SU-DHL-6 (cell line): ENCODE measurements around the gene HECTD2.

Experiments
- EZH2phosphoT487 ChIP-seq: fragments of 200-600 bp; sonication (generic), shearing (Covaris generic); conservative IDR thresholded peaks from 2 replicates; pipeline ENCODE4 v1.6.1; 2018; ENCODE audit warnings: mild to moderate bottlenecking, antibody characterized with exemption, low read length, moderate library complexity, mixed read lengths
- TF ChIP-seq, protein P1 (sequence below): fragments of 200-600 bp; sonication (generic); IDR thresholded peaks from one replicate; pipeline ENCODE4 v1.5.1; 2017; ENCODE audit warnings: antibody characterized with exemption, mild to moderate bottlenecking, low read length, moderate library complexity; ENCODE audit not compliant: insufficient read depth, poor library complexity, severe bottlenecking

- TF ChIP-seq, protein P1, sequence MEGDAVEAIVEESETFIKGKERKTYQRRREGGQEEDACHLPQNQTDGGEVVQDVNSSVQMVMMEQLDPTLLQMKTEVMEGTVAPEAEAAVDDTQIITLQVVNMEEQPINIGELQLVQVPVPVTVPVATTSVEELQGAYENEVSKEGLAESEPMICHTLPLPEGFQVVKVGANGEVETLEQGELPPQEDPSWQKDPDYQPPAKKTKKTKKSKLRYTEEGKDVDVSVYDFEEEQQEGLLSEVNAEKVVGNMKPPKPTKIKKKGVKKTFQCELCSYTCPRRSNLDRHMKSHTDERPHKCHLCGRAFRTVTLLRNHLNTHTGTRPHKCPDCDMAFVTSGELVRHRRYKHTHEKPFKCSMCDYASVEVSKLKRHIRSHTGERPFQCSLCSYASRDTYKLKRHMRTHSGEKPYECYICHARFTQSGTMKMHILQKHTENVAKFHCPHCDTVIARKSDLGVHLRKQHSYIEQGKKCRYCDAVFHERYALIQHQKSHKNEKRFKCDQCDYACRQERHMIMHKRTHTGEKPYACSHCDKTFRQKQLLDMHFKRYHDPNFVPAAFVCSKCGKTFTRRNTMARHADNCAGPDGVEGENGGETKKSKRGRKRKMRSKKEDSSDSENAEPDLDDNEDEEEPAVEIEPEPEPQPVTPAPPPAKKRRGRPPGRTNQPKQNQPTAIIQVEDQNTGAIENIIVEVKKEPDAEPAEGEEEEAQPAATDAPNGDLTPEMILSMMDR: no peak
- no peak for TF ChIP-seq EZH2phosphoT487
Measured at GRCh38 chr10:91464500-91464899, 54.4 kb downstream of the HECTD2 start.
